Measurements from ENCODE around the gene SLC35C1.

DNA sequence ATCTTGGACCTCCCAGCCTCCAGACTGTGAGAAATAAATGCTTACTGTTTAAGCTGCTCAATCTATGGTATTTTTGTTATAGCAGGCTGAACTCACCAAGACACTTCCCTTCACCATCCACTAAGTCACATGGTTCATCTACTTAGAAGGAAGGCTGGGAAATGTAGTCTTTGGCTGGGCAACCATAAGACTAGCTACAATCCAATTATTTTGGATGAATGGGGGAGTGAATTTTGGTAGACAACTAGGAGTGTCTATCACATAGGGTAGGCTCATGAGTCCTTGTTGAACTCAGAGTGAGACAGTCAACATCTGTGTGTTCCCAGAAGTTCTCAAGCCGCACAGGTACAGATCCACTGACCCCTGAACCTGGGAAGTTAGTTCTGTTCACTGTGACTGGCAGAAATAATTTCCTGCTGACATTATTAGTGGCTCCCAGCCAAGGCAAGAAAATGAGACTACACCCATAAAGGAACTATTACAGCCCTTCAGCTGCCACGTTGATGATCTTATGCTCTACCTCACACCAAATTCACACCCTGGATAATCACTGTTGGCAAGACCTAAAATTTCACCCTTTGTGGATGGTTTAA is 3.1 kb upstream of the SLC35C1 start:
- TF ChIP-seq, protein P1, sequence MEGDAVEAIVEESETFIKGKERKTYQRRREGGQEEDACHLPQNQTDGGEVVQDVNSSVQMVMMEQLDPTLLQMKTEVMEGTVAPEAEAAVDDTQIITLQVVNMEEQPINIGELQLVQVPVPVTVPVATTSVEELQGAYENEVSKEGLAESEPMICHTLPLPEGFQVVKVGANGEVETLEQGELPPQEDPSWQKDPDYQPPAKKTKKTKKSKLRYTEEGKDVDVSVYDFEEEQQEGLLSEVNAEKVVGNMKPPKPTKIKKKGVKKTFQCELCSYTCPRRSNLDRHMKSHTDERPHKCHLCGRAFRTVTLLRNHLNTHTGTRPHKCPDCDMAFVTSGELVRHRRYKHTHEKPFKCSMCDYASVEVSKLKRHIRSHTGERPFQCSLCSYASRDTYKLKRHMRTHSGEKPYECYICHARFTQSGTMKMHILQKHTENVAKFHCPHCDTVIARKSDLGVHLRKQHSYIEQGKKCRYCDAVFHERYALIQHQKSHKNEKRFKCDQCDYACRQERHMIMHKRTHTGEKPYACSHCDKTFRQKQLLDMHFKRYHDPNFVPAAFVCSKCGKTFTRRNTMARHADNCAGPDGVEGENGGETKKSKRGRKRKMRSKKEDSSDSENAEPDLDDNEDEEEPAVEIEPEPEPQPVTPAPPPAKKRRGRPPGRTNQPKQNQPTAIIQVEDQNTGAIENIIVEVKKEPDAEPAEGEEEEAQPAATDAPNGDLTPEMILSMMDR (IDR thresholded peaks at IDR 0.05), result no peak
- TF ChIP-seq POLR2A (IDR thresholded peaks at IDR 0.05), result no peak
